NCI-H345 treated with DMSO at 0.1 percent for 48 hours (cell line): ENCODE data around the gene MRGPRG.
"Not testable (repeated sequence)": the region's sequence is repeated elsewhere in the genome, so short reads cannot be mapped to it uniquely, and the experiment has no call there.

Source experiments
- DNase-seq: peaks from one replicate; lab custom pipeline; 2025; ENCODE audit not compliant: unreplicated experiment; lab: John Stamatoyannopoulos, UW

MRGPRG gene

DNA sequence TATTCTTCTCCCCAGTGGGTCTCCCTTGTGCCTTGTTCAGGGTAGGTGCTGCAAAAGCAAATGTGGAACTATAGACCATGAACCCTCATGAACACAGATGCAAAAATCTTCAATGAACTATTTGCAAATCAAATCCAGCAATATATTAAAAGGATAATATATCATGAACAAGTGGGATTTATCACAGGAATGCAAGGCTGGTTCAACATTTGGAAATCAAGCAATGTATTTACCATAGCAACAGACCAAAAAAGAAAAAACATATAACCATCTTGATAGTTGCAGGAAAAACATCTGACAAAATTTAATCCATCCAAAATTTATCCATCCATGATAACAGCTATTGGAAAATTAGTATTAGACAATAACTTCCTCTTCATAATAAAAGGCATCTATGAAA lies 42.1 kb downstream of the MRGPRG start:
- no peak for DNase-seq

DNA sequence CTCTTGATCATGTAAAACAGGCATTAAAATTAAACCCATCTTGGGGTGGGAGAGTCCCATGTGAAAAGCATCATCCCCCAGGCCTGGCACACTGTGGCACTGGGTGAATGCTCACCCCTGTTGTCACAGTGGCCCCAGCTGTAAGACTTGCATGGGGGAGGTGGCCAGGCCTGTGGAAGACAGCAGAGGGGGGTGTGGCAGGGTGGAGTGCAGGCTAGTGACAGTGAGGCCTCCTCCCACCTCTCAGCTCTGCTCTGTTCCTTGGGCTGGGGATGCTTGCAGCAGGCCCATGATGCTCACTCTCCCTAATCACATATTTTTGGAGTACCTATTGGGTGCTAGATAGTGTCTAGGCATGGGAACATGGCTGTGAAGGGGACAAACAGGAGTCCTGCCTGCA lies 43.4 kb downstream of the MRGPRG start:
- no peak for DNase-seq

DNA sequence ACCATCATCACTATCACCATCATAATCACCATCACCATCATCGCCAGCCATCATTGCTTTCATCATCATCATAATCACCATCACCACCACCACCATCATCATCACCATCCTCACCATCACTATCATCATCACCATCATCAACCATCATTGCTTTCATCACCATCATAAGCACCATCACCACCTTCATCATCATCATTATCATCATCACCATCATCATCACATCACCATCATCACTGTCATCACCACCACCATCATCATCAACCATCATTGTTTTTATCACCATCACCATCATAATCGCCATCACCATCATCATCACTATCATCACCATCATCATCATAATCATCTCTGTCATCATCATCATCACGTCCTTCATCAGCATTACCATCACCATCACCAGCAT lies 44.2 kb downstream of the MRGPRG start:
- DNase-seq: no peak

DNA sequence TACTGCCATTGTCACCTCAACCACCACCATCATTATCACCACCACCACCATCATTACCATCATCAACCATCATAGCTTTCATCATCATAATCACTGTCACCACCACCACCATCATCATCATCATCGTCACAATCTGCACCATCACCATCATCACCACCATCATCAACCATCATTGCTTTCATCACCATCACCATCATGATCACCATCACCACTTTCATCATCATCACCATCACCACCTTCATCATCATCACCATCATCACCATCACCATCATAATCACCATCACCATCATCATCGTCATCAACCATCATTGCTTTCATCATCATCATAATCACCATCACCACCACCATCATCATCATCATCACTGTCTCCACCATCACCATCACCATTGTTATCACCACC lies 44.8 kb downstream of the MRGPRG start:
- DNase-seq: no peak

DNA sequence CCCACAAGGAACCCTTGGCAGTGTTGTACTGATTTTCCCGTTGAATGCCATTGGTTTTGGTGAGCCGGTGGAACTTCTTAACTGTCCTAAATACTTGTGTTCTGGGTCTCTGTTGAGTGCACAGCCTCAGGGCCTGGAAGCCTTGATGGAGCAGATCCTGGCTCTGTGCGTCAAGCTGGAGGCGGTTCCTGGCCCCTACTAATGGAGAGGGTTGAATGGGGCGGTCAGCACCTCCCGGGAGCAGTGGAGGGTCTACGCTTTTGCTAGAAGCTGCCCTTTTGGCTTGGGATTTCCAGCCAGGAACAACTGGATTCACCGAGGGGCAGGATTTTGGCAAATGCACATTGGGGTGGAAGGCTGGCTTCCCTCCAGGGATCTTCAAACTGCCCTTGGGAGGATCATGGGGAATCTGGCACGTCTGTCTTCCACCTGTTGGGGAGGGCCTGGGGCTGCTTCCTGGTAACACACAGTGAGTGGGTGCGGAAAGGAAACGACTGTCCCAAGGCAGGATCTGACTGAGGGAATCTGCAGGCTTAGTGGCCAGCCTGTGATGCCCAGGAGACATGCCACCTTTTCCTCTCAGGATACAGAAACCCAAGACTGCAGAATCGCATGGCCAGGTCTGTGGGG lies 46.6 kb downstream of the MRGPRG start:
- DNase-seq: no peak

DNA sequence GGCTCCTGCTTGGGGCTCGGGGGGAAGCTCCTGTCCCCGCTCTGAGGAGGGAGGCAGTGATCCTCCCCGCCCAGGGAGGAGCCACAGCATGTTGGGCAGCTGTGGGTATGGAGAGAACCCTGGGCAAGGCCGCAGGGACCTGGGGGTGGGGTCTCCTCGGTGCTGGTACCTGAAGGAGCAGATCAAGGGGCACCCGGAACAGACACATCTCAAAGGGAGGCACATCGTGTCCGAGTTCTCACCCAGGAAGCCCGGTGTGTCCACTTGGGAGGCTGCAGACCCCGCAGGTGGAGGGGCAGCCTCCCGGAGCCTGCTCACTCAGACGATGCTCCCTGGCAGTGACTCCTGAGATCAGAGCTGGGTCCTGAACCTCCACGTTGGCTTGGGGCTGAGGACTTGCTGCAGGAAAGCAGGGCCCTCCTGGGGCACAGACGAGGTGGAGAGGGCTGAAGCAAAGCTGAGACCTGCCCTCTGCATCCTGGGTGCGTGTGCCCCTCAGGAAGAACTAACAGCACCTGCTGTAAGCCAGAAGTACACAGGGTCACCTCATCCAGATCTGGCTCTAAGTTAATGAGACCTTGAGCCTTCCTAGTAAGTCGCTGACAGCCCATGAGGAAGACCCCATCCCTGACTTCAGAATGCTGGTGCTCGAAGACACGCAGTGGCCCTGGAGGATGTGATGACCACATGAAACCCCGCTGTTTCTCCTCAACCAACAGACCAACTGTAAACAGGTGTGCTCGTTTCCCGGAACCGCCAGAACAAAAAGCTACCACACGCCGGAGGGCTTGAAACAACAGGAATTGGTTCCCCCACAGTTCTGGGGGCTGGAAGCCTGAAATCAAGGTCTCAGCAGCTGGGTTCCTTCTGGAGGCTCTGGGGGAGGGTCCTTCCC lies 47.6 kb downstream of the MRGPRG start:
- DNase-seq: no peak

DNA sequence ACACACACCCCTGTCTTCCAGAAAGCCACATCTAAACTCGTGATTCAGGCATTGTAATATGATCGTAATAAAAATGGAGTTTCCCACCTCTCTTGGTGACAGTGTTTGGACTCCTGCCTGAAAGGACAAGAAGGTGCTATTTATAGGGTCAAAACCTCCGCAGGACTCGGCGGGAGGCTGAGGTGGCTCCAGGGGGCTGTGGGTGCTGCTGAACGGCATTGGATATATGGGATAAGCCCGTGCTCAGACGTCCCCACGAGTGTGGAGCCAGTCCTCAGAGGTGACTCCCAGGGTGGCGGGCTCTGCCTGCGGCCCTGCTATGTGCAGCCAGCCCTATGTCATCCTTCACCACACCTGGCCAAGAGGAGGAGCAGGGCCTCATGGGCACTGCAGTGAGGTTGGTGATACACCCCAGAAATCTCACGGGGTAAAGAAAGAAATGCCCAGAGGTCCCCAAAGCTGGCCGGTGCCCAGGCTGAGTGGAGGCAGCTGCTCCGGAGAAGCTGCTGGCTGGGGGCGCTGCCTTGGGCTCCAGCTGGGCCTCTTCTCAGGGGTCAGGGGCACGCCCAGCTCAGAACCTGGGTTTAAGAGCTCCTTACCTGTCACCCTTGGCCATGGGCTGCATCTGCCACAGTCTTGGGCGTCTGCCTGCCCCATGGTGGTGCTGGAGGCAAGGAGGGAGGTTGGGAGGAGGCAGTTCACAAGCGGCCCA lies 48.4 kb downstream of the MRGPRG start:
- DNase-seq: no peak

DNA sequence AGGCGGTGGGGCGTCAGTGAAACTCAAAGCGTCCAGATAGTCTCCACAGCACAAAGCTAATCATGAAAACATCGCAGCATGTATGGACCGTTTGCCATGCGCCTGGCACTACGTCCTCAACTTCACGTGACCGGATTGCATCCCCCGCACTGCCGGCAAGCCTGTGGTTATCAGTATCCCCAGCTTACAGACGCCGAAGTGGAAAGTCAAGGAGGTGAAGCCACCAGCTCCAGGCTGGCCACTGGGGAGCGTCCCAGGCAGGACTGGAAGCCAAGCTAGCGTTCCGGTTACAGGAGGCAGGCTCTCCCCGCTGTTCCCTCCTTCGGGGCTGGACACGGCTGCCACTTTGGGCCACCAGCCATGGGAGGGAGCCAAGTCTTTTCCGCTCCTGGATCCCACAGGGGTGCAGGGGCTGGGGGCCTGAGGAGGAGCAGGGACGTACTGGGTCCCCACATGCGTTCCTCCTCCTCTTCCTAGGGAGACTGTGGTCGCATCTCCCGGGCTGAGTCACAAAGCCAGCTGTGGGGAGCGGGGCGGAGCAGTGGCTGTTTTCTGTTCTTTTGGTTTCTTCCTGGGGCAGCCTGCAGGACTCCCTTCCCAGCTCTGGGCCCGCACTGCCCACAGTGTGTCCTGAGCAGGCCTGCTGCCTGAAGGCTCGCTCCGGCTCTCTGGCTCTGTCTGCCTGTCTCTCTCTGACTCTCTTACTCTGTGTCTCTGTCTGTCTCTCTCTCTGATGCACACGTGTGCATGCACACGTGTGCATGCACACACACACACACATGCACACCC lies 49.2 kb downstream of the MRGPRG start:
- DNase-seq: no peak

DNA sequence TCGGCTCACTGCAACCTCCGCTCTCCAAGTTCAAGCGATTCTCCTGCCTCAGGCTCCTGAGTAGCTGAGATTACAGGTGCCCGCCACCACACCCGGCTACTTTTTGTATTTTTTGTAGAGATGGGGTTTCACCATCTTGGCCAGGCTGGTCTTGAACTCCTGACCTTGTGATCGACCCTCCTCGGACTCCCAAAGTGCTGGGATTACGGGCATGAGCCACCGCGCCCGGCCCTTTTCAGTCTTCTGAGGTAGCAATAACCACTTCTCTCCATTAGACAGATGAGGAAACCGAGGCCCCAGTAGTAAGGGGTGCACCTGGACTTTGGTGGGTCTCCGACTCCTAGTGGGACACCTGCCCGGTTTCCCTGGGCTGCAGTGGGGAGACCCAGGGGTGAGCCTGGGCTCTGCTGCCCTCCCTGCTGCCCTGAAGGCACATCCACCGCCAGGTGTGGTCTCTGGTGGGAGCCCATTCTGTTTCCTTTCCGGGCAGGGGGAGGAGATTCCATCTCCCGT lies 49.8 kb downstream of the MRGPRG start:
- not testable (repeated sequence) for DNase-seq
